SK-N-SH treated with all-trans-retinoic acid at 6 μM for 48 hours (cell line): ENCODE measurements around the gene THOC1.
A peak's percentile ranks its signal among the peaks of the same experiment; 100 is the strongest.

ENCODE experiments used
- ATAC-seq: fragments of 200-7000 bp; cut with Tn5 transposase; 3 replicates; pipeline ENCODE4 v1.9.1; 2020; ENCODE audit warnings: mild to moderate bottlenecking, moderate library complexity
- ARNTL ChIP-seq: fragments of 450-650 bp; formaldehyde crosslinking; IDR thresholded peaks from 2 replicates; pipeline ENCODE4 v1.5.0; 2020; ENCODE audit warnings: low read depth, mild to moderate bottlenecking, moderate library complexity, borderline replicate concordance
- BACH2 ChIP-seq: fragments of 250-450 bp; sonication (Bioruptor Pico); IDR thresholded peaks from 2 replicates; pipeline ENCODE4 v1.9.0; 2021; ENCODE audit warnings: mild to moderate bottlenecking, borderline replicate concordance
- CSDC2 ChIP-seq: fragments of 250-450 bp; sonication (Bioruptor Pico); IDR thresholded peaks from 2 replicates; pipeline ENCODE4 v1.5.0; 2020; ENCODE audit warnings: mild to moderate bottlenecking, moderate library complexity
- ESRRG ChIP-seq: fragments of 250-450 bp; sonication (Bioruptor Pico); IDR thresholded peaks from 2 replicates; pipeline ENCODE4 v1.6.1; 2021; ENCODE audit warnings: mild to moderate bottlenecking
- GLIS3 ChIP-seq: fragments of 250-450 bp; sonication (Bioruptor Pico); IDR thresholded peaks from 2 replicates; pipeline ENCODE4 v1.5.0; 2020; ENCODE audit warnings: mild to moderate bottlenecking, moderate library complexity
- ISL1 ChIP-seq: fragments of 250-450 bp; sonication (Bioruptor Pico); IDR thresholded peaks from 2 replicates; pipeline ENCODE4 v2.1.2; 2022; ENCODE audit warnings: mild to moderate bottlenecking, moderate library complexity
- OSR1 ChIP-seq: fragments of 250-450 bp; sonication (Bioruptor Pico); IDR thresholded peaks from 2 replicates; pipeline ENCODE4 v1.8.0; 2022; ENCODE audit warnings: moderate library complexity, mild to moderate bottlenecking, inconsistent platforms
- PPARA ChIP-seq: fragments of 250-450 bp; sonication (Bioruptor Pico); IDR thresholded peaks from 2 replicates; pipeline ENCODE4 v1.5.0; 2020; ENCODE audit warnings: mild to moderate bottlenecking, borderline replicate concordance
- RARB ChIP-seq: fragments of 250-450 bp; sonication (Bioruptor Pico); IDR thresholded peaks from 2 replicates; pipeline ENCODE4 v1.8.0; 2021; ENCODE audit warnings: mild to moderate bottlenecking, moderate library complexity
- SNAI2 ChIP-seq: fragments of 250-450 bp; sonication (Bioruptor Pico); IDR thresholded peaks from 2 replicates; pipeline ENCODE4 v1.5.0; 2020; ENCODE audit warnings: mild to moderate bottlenecking, moderate library complexity
- TCF4 ChIP-seq: fragments of 250-450 bp; sonication (Bioruptor Pico); IDR thresholded peaks from 2 replicates; pipeline ENCODE4 v1.8.0; 2021; ENCODE audit warnings: mild to moderate bottlenecking, moderate library complexity, borderline replicate concordance
- TOX ChIP-seq: fragments of 250-450 bp; sonication (Bioruptor Pico); IDR thresholded peaks from 2 replicates; pipeline ENCODE4 v1.8.0; 2021; ENCODE audit warnings: mild to moderate bottlenecking, moderate library complexity, borderline replicate concordance
- ZC3H10 ChIP-seq: fragments of 250-450 bp; sonication (Bioruptor Pico); IDR thresholded peaks from 2 replicates; pipeline ENCODE4 v1.5.1; 2021; ENCODE audit warnings: mild to moderate bottlenecking, moderate library complexity
- ZFP3 ChIP-seq: fragments of 250-450 bp; sonication (Bioruptor Pico); IDR thresholded peaks from 2 replicates; pipeline ENCODE4 v1.5.0; 2020; ENCODE audit warnings: mild to moderate bottlenecking, moderate library complexity
- ZFP30 ChIP-seq: fragments of 450-650 bp; formaldehyde crosslinking; IDR thresholded peaks from 2 replicates; pipeline ENCODE4 v1.5.0; 2022; ENCODE audit warnings: mild to moderate bottlenecking, moderate library complexity
- ZNF565 ChIP-seq: fragments of 450-650 bp; formaldehyde crosslinking; conservative IDR thresholded peaks from 2 replicates; pipeline ENCODE4 v1.5.0; 2020; ENCODE audit warnings: low read depth, mild to moderate bottlenecking, moderate library complexity
- ZNF70 ChIP-seq: fragments of 450-650 bp; formaldehyde crosslinking; IDR thresholded peaks from 2 replicates; pipeline ENCODE4 v1.5.0; 2020; ENCODE audit warnings: mild to moderate bottlenecking, moderate library complexity
- ZNF8 ChIP-seq: fragments of 450-650 bp; formaldehyde crosslinking; IDR thresholded peaks from 2 replicates; pipeline ENCODE4 v1.5.0; 2020; ENCODE audit warnings: mild to moderate bottlenecking, moderate library complexity
- TF ChIP-seq, protein P1 (sequence below): fragments of 250-450 bp; sonication (Bioruptor Pico); IDR thresholded peaks from 2 replicates; pipeline ENCODE4 v1.5.1; 2021; ENCODE audit warnings: mild to moderate bottlenecking, moderate library complexity
- TF ChIP-seq, protein P2 (sequence below): fragments of 250-450 bp; sonication (Bioruptor Pico); IDR thresholded peaks from 2 replicates; pipeline ENCODE4 v1.5.0; 2020; ENCODE audit warnings: mild to moderate bottlenecking, moderate library complexity
- TF ChIP-seq, protein P3 (sequence below): fragments of 250-450 bp; sonication (Bioruptor Pico); IDR thresholded peaks from 2 replicates; pipeline ENCODE4 v1.5.1; 2020; ENCODE audit warnings: low read depth, mild to moderate bottlenecking, moderate library complexity
- TF ChIP-seq, protein P4 (sequence below): fragments of 250-450 bp; sonication (Bioruptor Pico); IDR thresholded peaks from 2 replicates; pipeline ENCODE4 v1.8.0; 2021; ENCODE audit warnings: low read depth, mild to moderate bottlenecking, moderate library complexity, borderline replicate concordance
- TF ChIP-seq, protein P5 (sequence below): fragments of 250-450 bp; sonication (Bioruptor Pico); IDR thresholded peaks from 2 replicates; pipeline ENCODE4 v1.8.0; 2020; ENCODE audit warnings: mild to moderate bottlenecking, moderate library complexity, borderline replicate concordance

THOC1 gene

DNA sequence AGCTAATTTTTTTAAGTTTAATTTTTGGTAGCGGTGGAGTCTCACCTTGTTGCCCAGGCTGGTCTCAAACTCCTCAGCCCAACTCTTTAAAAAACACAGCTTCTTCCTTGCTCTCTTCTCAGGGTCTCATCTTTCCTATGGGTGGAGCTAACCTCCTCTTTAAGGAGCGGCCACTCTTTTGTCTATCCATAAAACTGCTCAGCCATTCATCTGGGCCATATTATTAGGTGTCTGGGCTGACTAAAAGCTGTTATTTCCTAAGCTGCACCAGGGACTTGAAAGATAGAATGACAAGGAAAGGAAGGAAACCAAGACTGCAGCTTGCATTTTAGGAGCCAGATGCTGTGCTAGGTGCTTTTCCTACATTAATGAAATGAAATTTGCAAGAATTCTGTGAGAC, 35.8 kb upstream of the THOC1 start:
- TF ChIP-seq OSR1 (no peak), GLIS3 (CRISPR knock-in tag) (no peak), ARNTL (CRISPR knock-in tag) (no peak), TCF4 (CRISPR knock-in tag) (no peak), TOX (CRISPR knock-in tag) (no peak), ZNF8 (no peak), ESRRG (CRISPR knock-in tag) (no peak), PPARA (CRISPR knock-in tag) (no peak), CSDC2 (CRISPR knock-in tag) (no peak), ZFP3 (no peak), ZNF70 (CRISPR knock-in tag) (no peak)
- TF ChIP-seq, protein P1, sequence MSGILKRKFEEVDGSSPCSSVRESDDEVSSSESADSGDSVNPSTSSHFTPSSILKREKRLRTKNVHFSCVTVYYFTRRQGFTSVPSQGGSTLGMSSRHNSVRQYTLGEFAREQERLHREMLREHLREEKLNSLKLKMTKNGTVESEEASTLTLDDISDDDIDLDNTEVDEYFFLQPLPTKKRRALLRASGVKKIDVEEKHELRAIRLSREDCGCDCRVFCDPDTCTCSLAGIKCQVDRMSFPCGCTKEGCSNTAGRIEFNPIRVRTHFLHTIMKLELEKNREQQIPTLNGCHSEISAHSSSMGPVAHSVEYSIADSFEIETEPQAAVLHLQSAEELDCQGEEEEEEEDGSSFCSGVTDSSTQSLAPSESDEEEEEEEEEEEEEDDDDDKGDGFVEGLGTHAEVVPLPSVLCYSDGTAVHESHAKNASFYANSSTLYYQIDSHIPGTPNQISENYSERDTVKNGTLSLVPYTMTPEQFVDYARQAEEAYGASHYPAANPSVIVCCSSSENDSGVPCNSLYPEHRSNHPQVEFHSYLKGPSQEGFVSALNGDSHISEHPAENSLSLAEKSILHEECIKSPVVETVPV (CRISPR knock-in tag): no peak

DNA sequence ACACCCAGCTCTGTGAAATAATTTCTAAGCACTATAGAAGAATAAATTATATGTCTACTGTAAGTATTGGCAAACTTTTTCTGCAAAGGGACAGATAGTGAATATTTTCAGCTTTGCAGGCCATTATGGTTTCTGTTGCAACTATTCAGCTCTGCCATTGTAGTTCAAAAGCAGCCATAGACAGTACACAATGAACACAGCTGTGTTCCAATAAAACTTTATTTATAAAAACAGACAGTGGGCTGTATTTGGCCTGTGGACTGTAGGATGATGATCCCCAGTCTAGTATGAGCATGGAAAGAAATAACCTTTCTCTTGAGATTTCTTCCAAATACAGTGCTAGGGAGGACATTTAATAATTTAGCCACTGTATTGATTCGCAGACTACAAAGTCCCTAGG, 35.2 kb upstream of the THOC1 start:
- TF ChIP-seq OSR1: no peak
- TF ChIP-seq ZNF565: no peak
- no peak for TF ChIP-seq PPARA (CRISPR knock-in tag)
- no peak for TF ChIP-seq ZC3H10 (CRISPR knock-in tag)
- TF ChIP-seq ISL1 (CRISPR knock-in tag): no peak
- TF ChIP-seq SNAI2 (CRISPR knock-in tag): no peak
- TF ChIP-seq ZFP30 (CRISPR knock-in tag): no peak
- ATAC-seq: no peak

More for the DNA sequence above, 35.8 kb upstream of the THOC1 start:
- ATAC-seq: no peak

DNA sequence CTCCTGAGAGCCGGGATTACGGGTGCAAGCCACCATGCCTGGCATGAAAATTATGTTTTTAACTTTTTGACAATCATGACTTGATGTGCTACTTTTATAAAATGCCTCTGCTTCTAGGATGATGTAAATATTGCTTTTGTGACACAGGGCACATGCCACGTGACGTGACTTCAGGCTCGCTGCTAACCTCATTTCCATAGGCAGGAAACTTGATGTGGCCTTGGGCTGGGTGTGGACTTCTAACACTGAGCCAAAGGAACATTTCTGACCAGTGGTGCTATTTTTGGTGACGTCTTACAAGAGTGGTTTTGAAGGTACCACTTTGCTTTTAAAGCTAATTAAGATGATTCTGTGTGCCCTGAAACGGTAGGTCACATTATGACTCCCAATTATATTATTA, 34.2 kb upstream of the THOC1 start:
- no peak for ATAC-seq
- no peak for TF ChIP-seq ISL1 (CRISPR knock-in tag)

DNA sequence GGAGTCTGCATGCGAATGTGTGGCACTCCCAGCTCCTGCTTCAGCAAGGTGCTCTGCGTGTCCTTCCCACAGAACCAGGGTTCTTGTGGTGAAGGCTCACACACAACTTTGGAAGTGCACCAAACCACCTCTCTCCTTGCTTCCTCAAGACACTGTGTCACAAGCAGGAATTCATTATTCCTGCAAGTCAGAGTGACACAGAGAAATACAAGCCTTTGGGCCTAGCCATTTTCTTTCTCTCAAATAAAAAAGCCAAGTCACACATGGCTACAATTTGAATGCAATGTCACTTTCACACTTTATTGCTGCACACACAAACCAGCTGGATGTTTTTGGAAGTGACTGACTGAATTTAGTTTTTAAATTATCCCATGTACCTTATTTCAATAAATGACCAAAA, 30.1 kb upstream of the THOC1 start:
- no peak for ATAC-seq
- TF ChIP-seq SNAI2 (CRISPR knock-in tag): no peak
- TF ChIP-seq ZFP30 (CRISPR knock-in tag): no peak
- TF ChIP-seq GLIS3 (CRISPR knock-in tag): no peak
- TF ChIP-seq BACH2: no peak
- no peak for TF ChIP-seq ISL1 (CRISPR knock-in tag)
- no peak for TF ChIP-seq ARNTL (CRISPR knock-in tag)
- TF ChIP-seq, protein P1 (CRISPR knock-in tag): no peak
- no peak for TF ChIP-seq ZNF8
- no peak for TF ChIP-seq ZNF70 (CRISPR knock-in tag)
- TF ChIP-seq, protein P2, sequence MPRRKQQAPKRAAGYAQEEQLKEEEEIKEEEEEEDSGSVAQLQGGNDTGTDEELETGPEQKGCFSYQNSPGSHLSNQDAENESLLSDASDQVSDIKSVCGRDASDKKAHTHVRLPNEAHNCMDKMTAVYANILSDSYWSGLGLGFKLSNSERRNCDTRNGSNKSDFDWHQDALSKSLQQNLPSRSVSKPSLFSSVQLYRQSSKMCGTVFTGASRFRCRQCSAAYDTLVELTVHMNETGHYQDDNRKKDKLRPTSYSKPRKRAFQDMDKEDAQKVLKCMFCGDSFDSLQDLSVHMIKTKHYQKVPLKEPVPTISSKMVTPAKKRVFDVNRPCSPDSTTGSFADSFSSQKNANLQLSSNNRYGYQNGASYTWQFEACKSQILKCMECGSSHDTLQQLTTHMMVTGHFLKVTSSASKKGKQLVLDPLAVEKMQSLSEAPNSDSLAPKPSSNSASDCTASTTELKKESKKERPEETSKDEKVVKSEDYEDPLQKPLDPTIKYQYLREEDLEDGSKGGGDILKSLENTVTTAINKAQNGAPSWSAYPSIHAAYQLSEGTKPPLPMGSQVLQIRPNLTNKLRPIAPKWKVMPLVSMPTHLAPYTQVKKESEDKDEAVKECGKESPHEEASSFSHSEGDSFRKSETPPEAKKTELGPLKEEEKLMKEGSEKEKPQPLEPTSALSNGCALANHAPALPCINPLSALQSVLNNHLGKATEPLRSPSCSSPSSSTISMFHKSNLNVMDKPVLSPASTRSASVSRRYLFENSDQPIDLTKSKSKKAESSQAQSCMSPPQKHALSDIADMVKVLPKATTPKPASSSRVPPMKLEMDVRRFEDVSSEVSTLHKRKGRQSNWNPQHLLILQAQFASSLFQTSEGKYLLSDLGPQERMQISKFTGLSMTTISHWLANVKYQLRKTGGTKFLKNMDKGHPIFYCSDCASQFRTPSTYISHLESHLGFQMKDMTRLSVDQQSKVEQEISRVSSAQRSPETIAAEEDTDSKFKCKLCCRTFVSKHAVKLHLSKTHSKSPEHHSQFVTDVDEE (CRISPR knock-in tag): no peak
- no peak for TF ChIP-seq TCF4 (CRISPR knock-in tag)

DNA sequence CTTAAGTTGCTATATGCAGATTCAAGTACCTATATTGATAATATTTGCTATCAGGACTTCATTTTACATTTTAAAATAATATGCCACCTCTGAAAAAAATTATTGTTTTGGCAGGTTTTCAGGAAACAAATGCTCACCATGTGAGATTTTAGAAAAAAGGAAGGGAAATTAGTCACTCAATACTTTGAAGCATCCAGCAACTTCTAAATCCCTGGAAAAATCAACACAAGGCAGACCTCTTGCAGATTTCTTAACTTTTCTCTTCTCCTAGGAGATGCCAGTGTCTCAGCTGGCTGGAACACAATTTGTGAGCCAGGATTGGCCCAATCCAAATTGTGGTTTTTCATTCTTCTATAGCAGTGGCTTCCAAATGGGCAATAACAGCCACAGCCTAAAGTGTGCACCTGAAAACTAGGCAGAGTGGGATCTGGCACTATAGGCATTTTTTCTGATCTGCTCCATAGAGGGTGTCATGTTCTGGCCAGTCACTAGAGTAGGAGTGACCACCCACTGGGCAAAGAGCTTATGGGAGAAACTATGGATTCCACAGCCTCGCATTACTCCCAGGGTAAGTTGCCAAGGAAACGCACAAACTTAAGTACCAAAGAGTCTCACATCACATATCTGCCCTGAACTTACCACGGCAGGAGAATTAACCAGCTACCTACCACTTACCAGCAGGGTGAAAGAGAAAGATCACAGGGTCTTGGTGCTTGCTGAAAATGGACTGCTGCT, 28.1 kb upstream of the THOC1 start:
- ATAC-seq: peak; percentile 20; the same call in 2 of the 3 replicates
- TF ChIP-seq ZC3H10 (CRISPR knock-in tag) (no peak), GLIS3 (CRISPR knock-in tag) (no peak), BACH2 (no peak), RARB (CRISPR knock-in tag) (no peak), ZFP30 (CRISPR knock-in tag) (no peak), CSDC2 (CRISPR knock-in tag) (no peak), TOX (CRISPR knock-in tag) (no peak), ARNTL (CRISPR knock-in tag) (no peak), TCF4 (CRISPR knock-in tag) (no peak), ZNF565 (no peak), ZNF8 (no peak)
- TF ChIP-seq, protein P3, sequence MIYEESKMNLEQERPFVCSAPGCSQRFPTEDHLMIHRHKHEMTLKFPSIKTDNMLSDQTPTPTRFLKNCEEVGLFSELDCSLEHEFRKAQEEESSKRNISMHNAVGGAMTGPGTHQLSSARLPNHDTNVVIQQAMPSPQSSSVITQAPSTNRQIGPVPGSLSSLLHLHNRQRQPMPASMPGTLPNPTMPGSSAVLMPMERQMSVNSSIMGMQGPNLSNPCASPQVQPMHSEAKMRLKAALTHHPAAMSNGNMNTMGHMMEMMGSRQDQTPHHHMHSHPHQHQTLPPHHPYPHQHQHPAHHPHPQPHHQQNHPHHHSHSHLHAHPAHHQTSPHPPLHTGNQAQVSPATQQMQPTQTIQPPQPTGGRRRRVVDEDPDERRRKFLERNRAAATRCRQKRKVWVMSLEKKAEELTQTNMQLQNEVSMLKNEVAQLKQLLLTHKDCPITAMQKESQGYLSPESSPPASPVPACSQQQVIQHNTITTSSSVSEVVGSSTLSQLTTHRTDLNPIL (CRISPR knock-in tag): no peak
- TF ChIP-seq, protein P4, sequence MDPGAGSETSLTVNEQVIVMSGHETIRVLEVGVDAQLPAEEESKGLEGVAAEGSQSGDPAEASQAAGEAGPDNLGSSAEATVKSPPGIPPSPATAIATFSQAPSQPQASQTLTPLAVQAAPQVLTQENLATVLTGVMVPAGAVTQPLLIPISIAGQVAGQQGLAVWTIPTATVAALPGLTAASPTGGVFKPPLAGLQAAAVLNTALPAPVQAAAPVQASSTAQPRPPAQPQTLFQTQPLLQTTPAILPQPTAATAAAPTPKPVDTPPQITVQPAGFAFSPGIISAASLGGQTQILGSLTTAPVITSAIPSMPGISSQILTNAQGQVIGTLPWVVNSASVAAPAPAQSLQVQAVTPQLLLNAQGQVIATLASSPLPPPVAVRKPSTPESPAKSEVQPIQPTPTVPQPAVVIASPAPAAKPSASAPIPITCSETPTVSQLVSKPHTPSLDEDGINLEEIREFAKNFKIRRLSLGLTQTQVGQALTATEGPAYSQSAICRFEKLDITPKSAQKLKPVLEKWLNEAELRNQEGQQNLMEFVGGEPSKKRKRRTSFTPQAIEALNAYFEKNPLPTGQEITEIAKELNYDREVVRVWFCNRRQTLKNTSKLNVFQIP (CRISPR knock-in tag): no peak
- TF ChIP-seq, protein P5, sequence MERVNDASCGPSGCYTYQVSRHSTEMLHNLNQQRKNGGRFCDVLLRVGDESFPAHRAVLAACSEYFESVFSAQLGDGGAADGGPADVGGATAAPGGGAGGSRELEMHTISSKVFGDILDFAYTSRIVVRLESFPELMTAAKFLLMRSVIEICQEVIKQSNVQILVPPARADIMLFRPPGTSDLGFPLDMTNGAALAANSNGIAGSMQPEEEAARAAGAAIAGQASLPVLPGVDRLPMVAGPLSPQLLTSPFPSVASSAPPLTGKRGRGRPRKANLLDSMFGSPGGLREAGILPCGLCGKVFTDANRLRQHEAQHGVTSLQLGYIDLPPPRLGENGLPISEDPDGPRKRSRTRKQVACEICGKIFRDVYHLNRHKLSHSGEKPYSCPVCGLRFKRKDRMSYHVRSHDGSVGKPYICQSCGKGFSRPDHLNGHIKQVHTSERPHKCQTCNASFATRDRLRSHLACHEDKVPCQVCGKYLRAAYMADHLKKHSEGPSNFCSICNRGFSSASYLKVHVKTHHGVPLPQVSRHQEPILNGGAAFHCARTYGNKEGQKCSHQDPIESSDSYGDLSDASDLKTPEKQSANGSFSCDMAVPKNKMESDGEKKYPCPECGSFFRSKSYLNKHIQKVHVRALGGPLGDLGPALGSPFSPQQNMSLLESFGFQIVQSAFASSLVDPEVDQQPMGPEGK (CRISPR knock-in tag): no peak
